Left lobe of liver (tissue), 2 donors: ENCODE data around the gene ABCA7. TPM values are rescaled to one million over a fixed set of nuclear protein-coding genes. Genes with fewer than 3 reads are reported as not detected.

ENCODE experiments used
- ATAC-seq: fragments of 200-7000 bp; cut with Tn5 transposase; one replicate; pipeline ENCODE4 v1.9.1; 2020; ENCODE audit warnings: mild to moderate bottlenecking, moderate library complexity
- DNase-seq: peaks from one replicate; pipeline ENCODE4 v3.0.0-alpha.2; 2020; ENCODE audit warnings: low spot score
- total RNA-seq: library from RNA; stranded (reverse); gene quantifications from one replicate; pipeline ENCODE4 v1.2.1, GENCODE V29; 2021
- donor health status: DM: no; HTN: no; CAD: no; lungs with moderate emphysema.
- donor health status: DM: no; HTN: yes; CAD: no.

The ABCA7 gene
- total RNA-seq, 1 donor from 2014 or later = 10.4 TPM

DNA sequence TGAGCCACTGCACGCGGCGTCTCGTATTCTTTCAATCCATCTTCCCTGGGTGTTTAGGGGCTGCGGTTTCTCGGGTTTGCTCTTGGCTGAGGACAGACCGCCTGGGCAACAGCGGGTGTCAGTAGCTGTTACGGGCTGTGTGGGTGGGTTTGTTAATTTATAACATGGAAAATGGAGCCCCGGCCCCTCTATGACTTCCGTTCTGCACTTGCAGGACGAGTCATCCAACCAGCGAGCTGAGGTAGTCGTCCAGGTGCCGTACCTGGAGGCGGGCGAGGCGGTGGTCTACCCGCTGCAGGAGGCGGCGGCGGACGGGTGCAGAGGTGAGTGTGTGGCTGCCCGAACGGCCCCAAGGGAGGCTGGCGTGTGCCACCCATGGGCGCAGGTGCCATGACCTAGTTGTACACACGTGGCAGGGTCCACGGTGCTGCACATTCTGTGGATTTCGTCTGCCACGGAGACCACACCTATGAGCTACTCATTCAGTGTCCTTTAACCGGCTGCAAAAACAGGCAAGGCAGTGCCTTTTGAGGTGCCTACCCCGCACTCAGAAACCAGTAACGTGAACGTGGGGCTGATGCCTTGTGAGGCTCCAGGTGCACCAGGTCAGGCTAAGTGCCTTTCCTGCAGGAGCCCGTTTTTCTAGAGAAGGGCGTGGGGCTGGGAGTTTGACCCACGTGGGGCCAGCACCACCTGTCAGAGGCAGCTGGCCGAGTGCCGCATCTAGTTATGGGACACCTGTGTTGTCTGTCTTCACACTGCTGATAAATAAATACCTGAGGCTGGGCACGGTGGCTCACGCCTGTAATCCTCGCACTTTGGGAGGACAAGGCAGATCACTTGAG, 44.3 kb downstream of the ABCA7 start:
- DNase-seq (no peak), ATAC-seq (no peak)

DNA sequence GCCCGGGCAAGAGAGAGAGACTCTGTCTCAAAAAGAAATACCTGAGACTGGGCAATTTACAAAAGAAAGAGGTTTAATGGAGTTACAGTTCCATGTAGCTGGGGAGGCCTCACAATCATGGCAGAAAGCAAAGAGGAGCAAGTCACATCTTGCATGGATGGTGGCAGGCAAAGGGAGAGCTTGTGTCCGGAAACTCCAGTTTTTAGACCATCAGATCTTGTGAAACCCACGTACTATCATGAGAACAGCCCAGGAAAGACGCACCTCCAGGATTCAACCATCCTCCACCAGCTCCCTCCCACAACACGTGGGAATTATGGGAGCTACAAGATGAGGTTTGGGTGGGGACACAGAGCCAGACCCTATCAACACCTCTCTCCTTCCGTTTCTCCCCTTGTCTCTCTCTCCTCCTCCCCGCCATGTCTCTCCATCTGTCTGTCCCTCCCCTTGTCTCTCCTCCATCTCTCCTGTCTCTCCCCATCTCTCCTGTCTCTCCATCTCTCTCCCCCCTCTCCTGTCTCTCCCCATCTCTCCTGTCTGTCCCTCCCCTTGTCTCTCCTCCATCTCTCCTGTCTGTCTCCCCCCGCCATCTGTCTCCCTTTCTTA, 45.2 kb downstream of the ABCA7 start:
- no peak for ATAC-seq

DNA sequence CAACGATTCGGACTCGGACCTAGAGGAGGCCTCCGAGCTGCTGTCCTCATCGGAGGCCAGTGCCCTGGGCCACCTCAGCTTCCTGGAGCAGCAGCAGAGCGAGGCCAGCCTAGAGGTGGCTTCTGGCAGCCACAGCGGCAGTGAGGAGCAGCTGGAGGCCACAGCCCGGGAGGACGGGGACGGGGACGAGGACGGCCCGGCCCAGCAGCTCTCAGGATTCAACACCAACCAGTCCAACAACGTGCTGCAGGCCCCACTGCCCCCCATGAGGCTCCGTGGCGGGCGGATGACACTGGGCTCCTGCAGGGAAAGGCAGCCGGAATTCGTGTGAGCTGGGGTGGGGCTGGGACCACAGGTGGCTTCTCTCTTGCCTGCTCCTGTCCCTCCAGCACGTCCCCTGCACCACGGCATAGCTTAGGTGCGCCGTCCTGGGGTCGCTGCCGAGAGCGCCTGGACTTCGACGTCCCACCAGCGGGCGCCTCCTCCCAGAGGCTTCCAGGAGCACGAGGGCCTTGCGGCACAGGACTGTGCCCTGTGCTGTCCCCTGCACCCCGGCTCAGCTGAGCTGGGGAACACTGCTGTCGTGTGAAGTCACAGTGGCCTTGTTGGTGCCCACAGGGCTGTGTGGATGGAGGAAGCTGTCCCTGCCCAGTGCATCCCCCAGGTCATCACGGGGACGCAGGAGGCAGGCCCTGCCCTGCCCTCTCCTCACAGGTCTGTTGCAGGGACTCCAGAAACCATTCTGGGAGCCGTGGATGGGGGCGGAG, 46.0 kb downstream of the ABCA7 start:
- ATAC-seq (no peak), DNase-seq (no peak)

More for the DNA sequence above, 45.2 kb downstream of the ABCA7 start:
- no peak for DNase-seq

GRCh38 chr19:1086613-1087012, 46.7 kb downstream of the ABCA7 start:
- ATAC-seq (no peak), DNase-seq (no peak)

GRCh38 chr19:1087813-1088415, 48.0 kb downstream of the ABCA7 start:
- DNase-seq = no peak
- peak; percentile 7 for ATAC-seq

DNA sequence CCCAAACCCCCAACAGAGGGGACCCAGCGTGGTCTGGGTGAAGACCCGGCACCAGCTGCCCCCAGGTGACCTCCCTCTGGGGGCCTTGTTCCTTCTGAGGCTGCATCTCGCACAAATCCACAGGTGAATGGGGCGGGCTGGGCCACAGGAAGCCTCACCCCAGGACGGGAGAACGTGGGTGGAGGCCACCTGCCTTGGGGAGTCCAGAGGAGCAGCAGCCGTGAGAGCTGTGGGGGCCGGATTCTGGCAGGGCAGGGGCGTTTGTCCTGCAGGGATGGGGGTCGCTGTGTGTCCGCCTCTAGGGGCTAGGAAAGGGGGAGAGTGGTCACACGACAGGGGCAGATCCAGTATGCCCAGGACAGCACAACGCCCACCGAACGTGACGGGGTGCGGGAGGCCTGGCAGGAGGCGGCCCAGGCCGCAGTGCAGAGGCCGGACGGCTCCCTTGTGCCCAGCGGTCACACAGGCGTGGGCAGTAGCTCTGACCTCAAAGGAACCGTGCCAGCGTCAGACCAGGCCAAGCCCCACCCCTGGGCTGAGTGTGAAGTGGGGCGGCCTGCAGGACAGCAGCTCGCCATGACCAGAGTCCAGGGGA, 48.6 kb downstream of the ABCA7 start:
- ATAC-seq (peak; percentile 41), DNase-seq (no peak)

DNA sequence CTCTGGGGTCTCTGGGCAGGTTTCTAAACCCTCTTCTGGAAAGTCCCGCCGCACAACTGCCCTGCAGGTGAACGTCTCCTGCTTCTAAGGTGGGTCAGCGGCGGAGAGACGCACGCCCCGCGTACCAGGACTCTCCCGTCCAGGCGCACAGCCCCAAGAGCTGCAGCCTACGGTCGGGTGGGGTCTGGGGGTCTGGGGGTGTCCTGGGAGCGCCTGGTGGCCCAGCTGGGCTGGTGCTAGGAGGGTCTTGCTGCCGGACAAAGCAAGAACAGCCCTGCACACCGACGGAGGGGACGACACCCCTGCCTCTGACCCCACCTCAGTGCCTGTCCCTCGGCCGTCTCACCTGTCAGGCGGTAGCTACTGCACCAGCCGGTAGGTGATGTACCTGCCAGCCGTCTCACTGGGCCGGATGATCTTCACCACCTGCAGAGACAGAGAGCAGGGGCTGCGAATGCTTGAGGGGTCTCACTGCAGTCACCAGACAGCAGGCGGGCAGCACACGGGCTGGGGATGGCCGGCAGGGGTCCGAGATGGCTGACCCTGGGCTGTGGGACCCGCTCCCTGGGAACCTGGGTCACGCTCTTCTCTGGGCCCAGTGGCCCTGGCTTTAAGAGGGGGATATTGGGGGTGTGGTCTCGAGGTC, 49.3 kb downstream of the ABCA7 start:
- DNase-seq = no peak

GRCh38 chr19:1089891-1090290, 50.0 kb downstream of the ABCA7 start:
- DNase-seq (no peak), ATAC-seq (no peak)

More for the DNA sequence above, 49.3 kb downstream of the ABCA7 start:
- no peak for ATAC-seq

DNA sequence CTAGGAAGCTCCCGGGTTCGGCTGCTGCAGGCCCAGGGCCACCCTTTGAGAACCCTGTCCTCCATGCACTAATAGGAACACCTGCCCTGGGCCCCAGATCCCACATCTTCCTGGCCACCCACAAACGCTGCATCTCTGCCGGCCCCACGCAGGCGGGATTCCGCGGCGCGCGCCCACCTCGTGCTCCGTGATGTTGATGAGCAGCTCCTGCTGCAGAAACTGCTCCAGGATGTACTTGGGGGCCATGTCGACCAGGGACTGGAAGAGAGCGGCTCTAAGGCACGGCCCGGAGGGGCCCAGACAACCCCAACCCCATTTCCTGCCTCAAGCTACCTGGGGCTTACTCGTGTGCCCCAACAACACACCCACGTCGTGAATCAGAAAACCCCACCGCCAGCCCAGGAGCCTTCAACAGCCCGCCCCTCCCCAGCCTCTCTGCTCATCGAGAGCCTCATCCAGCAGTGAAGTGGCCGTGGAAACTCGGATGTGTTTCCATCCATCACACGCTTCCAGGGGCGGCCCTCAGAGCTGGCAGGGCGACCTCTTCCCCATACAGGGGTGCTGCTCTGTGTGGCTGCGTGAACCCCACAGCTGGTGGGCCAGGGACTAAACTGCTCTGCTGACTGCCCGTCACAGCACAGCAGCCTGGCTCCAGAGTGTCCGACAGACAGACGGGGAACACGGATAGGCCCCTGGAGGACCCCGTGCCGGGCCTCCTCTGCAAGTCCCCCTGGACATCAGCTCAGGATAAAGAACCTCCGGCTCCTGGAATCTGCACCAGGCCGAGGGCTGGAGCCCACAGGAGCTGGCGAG, 51.0 kb downstream of the ABCA7 start:
- ATAC-seq (no peak), DNase-seq (no peak)

DNA sequence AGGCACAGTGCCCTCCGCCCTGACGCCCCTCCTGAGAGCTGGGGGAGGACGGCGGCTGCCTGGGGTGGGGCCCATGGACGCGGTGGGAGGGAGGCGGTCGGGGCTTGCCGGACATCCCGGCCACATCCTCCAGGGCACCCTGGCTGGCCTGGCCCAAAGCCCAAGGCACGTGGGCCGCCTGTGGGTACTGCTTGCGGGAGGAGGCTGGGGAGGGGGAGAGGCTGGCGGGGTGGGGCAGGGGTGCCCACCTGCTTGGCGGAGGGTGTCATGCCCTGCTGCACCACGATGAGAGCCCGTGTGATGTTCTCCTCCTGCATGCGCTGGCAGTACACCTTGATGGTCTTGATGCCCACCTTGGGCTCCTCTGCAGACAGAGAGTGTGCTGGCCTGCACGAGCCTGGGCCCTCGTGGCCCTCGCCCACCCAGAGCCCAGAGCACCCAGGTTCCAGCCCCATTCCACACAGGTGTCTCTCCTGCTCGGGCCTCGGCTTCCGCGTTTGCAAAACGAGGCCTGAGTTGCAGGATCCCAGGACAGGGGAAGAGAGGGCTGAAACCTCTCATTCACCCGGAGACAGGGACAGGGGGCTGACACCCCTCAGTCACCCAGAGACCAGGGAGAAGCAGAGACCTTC, 51.8 kb downstream of the ABCA7 start:
- no peak for ATAC-seq
- DNase-seq = no peak

DNA sequence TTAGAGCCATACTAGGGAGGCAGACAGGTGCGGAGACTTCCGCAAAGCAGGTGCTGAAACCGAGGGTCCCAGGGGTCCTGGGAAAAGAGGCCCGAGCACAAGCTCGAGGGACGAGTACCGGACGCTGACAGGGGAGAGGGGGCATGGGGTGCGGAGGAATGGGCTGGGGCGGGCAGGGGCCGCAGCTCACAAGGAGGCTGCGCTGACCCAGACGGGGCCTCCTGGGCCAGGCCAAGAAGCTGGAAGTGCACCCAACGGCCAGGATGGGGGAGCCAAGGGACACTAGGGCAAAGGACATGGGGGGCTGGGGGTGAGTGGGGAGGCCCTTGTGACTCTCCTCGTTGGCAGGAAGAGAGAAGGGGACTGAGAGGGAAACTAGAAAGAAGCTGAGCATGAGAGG, 53.4 kb downstream of the ABCA7 start:
- DNase-seq = no peak
- no peak for ATAC-seq

DNA sequence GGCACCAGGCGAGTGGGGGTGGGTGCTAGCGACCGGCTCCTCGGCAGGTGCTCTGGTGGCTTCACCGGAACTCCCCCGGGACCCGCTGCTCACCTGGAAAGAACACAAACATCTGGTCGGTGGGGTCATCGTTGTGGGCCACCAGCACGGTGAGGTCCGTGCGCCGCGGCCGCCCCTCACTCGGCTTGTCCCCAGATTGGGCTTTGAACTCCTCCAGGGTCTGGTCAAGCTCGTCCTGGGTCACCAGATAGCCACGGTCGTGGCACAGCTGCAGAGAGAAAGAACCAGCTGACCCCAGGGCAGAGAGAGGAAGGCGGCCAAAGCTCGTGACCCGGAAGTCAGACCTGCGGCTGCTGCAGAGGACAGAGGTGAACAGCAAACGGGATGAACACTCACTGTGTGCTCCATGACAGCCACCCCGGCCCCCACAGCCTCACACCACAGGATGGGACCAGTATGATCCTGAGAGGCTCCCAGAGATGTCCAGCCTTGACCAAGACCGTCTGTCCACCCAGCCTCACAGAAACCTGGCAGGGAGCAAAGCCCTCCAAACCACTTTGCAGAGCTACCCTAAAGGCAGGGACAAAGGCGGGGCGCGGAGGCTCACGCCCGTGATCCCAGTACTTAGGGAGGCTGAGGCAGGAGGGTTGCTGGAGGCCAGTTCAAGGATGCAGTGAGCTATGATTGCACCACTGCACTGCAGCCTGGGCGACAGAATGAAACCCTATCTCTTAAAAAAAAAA, 54.1 kb downstream of the ABCA7 start:
- peak; percentile 49 for ATAC-seq
- peak; percentile 87 for DNase-seq

- ATAC-seq = no peak
Observed at GRCh38 chr19:1094655-1094977, 54.7 kb downstream of the ABCA7 start.

DNA sequence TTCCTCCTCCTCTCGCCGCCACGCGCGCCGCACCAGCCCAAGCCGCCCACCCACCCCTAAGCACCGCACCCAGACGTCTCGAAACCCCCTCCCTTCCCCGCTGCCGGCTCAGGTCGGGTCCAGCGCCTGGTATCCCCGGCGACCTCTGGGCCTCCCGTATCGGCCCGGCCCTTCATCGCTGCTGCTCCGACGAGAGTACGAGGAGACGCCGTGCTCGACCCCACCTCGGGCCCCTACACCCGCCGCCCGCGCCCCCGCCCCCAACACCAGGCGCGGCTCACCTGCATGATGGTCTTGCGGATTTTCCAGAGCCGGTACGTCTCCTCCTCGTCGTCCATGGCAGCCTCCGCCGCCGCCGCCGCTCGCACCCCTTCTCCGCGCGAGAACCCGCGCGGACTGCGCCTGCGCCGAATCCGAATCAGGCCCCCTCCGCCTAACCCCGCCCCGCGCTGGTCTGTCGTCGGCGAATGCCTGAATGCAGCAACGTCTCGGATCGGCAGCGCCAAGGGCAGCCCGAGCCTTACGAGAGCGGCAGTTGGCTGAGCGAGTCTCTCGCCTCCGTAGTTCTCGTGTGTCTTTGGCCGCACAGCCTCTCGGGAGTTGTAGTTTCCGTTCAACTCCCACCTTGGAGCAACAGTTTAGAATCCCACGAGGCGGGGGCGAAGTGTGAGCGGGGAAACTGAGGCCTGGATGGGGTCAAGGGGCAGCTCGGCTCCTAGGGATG, 55.2 kb downstream of the ABCA7 start, which contains the start of gene POLR2E:
Gene POLR2E, minus strand, starts transcription at position 398 of the 724 bp plus-strand sequence. Its CDS starts 60 bp downstream, at position 338.
- ATAC-seq (peak; percentile 73), DNase-seq (peak; percentile 98)

More at GRCh38 chr19:1094655-1094977, 54.7 kb downstream of the ABCA7 start:
- DNase-seq = no peak

DNA sequence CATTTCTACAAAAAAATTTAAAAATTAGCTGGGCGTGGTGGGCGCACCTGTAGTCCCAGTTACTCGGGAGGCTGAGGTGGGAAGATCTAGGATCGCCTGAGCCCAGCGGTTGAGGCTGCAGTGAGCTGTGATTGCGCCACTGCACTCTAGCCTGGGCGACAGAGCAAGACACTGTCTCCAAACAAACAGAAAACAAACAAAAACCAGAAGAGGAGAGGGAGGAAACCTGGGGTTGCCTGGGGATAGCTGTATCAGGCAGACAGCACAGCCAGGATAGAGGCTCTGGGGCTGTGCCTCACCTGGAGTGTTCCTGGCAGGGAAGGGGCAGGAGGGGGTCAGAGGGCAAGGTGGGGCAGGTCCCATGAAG, 57.9 kb downstream of the ABCA7 start:
- DNase-seq = peak; percentile 86
- ATAC-seq = peak; percentile 59

DNA sequence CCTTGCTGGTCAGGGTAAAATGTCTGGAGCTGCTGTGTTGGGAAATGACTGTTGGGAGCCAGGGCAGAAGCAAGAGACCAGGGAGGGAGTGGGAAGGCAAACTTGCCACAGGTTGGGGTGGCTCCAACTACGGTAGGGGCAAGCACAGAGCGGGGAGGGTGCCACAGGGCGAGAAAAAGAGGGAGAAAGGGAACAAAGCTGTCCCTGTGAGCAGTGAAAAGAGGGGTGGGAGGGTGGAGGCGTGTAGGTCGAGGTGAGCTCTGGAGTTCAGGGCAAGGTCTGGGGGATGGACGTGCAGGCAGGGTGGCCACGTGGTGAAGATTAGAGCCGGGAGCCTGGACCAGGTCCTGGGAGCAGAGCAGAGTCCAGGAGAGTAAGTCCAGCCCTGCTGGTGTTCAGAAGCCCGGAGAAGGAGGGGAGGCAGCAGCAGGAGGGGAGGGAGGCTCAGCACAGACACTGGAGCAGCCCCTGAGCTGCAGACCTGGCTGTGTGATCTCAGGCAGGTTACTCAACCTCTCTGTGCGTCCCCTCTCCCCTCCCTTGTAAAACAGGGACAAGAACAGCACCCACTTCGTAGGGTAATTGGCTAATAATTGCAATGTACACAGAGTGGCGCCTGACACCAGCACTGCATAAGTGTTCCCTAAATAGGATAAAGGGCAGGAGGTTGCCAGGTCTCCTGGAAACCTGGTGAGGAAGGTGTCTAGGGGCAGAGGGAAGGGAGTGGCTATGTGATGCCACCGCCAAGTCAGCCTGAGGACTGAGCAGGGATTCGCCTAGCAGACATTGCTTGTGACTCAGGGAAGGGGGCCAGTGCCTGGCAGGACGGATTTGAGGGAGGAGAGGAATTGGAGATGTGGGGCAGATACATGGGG, 58.5 kb downstream of the ABCA7 start:
- peak; percentile 62 for ATAC-seq
- DNase-seq = peak; percentile 95

GRCh38 chr19:1101337-1101698, 61.4 kb downstream of the ABCA7 start:
- no peak for ATAC-seq
- DNase-seq = no peak
